GM21576 (cell line): ENCODE data around the gene RIMKLB.

ENCODE experiments used
- ATAC-seq: cut with Tn5 transposase; IDR thresholded peaks from one replicate; pipeline ENCODE4 v1.9.1; 2021; ENCODE audit warnings: mild to moderate bottlenecking, moderate library complexity; ENCODE audit not compliant: unreplicated experiment

Gene RIMKLB

GRCh38 chr12:8697476-8698131, at the start of gene RIMKLB:
TSS of gene RIMKLB (plus strand) at chr12:8697991. CDS start at chr12:8713867, 15,876 bp downstream.
- peak; percentile 69 for ATAC-seq

DNA sequence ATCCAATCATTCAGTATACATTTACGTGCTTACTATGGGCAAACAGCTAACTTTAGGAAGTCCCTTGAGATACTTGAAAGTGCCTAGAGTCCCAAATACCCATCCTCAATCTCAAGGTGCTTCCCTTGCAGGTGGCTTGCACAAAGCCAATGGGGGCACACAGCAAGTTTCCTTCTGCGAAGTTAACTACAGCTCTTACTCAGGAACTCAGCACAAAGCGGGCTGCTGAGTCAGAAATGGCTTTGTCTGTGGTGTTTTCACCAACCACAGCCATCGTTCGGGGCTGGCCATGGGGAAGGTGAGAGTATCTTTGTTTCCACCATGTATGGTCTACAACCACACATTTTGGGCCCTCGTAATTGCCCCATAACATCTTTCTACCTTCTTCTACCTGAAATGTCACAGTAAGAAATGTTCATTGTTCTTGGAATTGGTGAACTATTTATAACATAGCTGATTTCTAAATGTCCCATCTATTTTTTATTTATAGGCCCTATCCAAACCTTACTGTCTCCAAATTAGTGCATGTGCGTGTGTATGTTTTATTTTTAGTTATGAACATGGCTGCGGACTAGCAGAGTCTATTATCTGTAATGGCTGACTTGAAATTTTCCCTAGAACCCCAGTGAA, 49.1 kb upstream of the RIMKLB start:
- peak; percentile 70 for ATAC-seq

DNA sequence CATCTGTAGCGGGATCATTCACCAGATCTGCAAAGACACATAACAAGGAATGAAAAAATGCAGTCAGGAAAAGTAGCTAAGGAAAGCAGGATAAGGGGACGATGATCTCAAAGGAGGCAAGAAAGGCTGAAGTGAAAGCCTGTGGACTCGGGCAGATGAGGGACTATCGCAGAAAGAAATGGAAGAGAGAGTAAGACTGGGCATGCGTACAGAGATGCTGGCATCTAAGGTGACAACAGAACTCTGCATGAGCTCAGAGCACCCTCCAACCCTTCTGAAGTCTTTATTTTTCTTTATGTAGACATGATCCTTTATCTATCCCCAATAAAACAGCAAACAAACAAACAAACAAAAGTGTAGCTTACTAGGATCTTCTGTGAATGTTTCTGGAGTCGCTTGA, 42.4 kb upstream of the RIMKLB start:
- no peak for ATAC-seq

DNA sequence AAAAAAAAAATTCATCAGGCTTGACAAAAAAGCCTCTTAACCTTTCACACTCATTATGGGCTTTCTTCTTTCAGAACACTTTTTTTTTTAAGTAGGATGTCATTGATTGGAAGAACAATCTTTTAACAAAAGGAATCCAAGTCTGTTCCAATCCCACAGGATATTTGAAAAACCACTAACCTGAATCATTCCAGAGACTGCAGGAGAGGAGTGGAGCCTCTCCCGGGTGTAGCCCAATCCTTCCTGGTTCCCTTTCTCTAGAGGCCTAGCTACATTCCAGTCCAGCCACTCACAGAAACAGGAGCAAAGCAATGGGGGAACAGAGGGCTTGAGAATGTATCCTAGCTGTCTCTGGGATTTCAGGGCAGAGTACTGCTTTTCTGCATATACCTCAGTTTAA, 39.4 kb upstream of the RIMKLB start:
- no peak for ATAC-seq

DNA sequence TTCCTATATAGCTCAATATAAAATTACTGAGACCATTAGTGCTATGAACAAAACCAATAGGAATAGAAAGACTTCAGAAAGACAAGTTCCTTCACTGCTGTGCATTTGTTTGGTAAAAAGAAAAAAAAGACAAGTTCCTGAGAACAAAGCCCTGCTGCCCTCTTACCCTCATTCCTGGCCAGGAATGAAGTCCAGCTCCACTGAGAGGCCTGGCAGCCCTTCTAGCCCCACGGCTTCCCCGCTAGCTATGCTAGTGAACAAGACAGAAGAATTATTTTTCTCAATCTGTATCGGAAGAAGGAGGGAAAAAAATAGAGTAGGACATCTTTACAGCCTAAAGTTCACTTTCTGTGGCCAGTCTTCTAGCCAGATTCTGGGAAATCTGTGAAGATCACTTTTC, 36.8 kb upstream of the RIMKLB start:
- ATAC-seq: no peak

DNA sequence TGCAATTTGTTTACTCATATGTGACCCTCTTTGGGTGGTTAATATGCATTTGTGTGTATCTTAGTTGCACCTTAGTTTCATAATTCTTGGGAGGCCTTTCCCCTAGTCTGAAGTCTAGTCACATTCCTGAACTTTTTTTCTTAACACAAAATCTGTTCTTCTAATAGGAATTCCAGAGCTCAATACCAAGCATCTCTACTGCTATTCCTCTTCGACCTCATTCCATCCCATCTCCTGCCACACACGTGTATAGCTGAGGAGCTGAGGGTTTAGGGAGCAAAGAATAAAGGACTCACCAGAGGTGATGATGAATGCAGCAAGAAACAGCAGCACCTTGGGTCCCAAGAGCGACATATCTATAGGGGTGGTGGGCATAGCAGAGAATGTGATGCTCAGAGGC, 36.0 kb upstream of the RIMKLB start:
- no peak for ATAC-seq

DNA sequence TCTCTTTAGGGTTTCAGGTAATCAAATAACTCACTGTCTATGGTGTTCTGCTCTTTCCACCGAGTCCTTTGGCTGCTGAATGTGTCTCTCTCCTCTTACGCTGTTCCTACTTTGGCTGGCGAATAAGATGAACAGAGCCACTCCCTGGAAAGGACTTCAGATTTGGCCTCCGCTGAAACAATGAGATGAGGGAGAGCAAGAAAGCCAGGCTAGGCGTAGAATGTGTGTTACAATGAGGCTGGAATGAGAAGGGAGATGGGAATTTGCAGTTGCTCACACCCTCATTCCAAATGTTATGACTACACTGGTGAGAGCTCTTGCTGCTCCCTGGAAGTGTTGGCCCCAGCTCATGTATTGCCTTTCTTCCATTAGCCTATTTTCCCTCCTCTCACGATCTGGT, 35.2 kb upstream of the RIMKLB start, which contains the start of gene MFAP5:
TSS of gene MFAP5 (minus strand) at position 234 of the 400 bp plus-strand sequence. CDS start 722 bp downstream, outside the sequence.
- ATAC-seq: no peak

- no peak for ATAC-seq
Measured at GRCh38 chr12:8664228-8664913, 33.4 kb upstream of the RIMKLB start.

- ATAC-seq: no peak
Measured at GRCh38 chr12:8665759-8666158, 32.0 kb upstream of the RIMKLB start.

GRCh38 chr12:8667270-8667669, 30.5 kb upstream of the RIMKLB start:
- no peak for ATAC-seq

GRCh38 chr12:8668441-8668840, 29.4 kb upstream of the RIMKLB start:
- ATAC-seq: no peak

DNA sequence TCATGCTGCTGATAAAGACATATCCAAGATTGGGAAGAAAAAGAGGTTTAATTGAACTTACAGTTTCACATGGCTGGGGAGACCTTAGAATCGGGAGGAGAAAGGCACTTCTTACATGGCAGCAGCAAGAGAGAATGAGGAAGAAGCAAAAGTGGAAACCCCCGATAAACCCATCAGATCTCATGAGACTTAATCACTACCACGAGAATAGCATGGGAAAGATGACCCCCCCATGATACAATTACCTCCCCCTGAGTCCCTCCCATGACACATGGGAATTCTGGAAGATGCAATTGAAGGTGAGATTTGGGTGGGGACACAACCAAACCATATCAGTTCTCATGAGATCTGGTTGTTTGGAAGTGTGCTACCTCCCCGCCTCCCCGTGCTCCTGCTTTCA, 25.4 kb upstream of the RIMKLB start:
- ATAC-seq: no peak

GRCh38 chr12:8675591-8676036, 22.2 kb upstream of the RIMKLB start:
- ATAC-seq: no peak

DNA sequence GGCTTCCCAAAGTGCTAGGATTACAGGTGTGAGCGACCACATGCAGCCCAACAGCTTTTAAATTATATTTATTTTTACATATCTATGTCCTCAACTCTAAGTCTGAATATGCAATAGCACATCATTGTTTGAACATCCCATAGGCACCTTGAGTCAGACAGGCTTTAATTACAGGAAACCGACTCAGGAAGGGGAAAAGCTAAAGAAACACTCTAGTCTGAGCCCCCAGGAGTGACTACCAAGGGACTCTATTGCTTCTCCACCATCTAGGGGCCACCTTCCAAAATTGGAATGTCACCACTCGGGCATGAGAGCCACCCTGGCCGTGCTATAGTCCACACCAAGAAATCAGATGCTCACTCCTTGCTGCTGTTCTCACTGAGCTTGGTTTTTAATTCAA, 21.1 kb upstream of the RIMKLB start:
- no peak for ATAC-seq

GRCh38 chr12:8677362-8677761, 20.4 kb upstream of the RIMKLB start:
- ATAC-seq: no peak

DNA sequence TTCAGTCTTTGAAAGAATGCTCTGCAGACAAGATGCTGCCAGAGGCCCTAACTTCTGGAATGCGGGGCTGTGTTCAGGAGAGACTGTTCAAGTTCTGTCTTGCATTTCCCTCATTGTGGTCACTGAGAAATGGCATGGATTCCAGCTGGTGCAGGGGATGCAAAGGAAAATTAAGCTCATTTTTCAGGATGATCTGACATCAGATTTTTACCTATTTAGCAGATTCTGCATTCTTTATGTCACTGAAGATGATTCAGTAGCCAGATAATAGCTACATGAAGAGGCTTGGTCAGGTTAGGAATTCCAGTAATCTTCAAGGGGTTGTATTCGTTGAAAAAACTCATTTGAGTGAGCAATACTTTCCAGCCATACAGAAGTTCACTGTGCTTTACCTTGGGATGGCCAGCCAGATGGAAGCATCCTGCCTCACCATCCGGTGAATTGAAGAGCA, 19.1 kb upstream of the RIMKLB start:
- ATAC-seq: no peak

DNA sequence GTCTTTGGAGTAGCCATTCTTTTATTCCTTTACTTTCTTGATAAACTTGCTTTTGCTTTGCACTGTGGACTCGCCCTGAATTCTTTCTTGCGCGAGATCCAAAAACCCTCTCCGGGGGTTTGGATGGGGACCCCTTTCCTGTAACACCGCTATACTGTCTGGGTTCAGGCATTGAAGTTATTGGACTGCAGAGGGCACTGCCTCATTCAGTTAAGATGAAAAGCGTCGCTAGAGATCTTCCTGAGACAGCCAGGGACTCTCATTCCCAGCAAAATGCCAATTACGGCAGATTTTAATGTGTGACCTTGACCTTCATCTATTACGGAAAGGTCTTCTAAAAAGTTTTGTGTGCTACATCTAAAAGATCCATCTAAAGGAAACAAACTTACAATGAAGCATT, 17.3 kb upstream of the RIMKLB start:
- ATAC-seq: no peak

DNA sequence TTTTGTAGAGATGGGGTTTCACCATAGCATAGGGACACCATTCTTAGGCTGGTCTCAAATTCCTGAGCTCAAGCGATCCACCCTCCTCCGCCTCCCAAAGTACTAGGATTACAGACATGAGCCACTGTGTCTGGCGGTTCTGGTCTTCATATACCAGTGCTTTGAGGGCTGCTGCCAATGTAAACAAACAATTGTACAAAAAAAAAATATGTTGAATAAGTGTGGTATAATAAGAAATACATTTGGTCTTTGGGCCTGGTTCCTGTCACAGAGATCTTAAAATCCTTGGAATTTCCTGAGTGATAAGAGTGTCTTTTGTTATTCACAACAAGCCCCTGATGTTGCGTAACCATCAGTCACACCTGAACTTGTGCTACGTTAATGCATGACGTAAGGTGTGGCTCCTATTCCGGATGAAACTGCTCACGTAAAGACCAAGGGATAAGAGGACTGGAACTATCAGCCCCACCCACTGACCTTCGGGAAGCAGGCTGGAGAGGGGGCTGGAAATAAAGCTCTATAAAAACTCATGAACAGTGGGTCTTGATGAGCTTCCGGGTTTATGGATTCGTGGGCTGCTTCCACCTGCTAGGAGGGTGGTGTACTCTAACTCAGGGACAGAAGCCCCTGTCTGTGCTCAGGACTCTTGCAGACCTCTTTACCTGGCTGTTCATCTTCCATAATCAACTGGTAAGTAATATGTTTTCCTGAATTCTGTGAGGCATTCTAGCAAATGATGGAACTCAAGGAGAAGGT, 16.5 kb upstream of the RIMKLB start:
- ATAC-seq: no peak

GRCh38 chr12:8685051-8685450, 12.7 kb upstream of the RIMKLB start:
- ATAC-seq: no peak

GRCh38 chr12:8687846-8688601, 9.8 kb upstream of the RIMKLB start:
- ATAC-seq: no peak

DNA sequence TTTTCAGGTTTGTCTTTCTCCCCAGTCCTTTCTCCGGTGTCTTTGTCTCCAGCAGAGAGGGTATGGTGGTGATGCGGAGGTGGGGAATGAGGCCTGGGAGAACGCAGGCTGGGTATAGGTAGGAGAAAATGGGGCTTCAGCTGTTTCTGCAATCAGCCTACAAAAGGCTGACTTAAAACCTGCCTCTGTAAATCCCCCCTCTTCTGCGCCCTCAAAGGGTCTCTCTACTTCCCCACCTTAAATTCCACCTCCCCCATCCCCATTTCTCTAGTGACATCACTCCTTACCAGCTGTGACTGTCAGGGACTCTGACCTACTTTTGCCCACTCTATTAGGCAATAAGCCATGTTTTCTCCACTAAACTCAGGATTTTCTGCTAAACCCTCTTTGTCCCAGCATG, 8.1 kb upstream of the RIMKLB start:
- ATAC-seq: no peak
